ENCODE results near the gene KRTAP4-7. TPM values are rescaled to one million over a fixed set of nuclear protein-coding genes. Genes with fewer than 3 reads are reported as not detected.

The KRTAP4-7 gene
- total and polyA plus RNA-seq, 4 donors: not detected

- no peak for ATAC-seq (ENCODE audit: insufficient read depth, low FRiP score)
- no peak for DNase-seq
- H3K9ac ChIP-seq (ENCODE audit: insufficient read depth in 1 of 2, low read length in 2 of 2): no peak overlapping the region
- no peaks in the 10 kb centered on the region for H3K36me3 ChIP-seq (ENCODE audit: control insufficient read depth in 4 of 4, insufficient read depth in 4 of 4, low read length in 4 of 4)
- peaks cover 0 to 3% (median 0%) of the 10 kb centered on the region in 3 donors for H3K27me3 ChIP-seq (ENCODE audit: control insufficient read depth in 3 of 3, insufficient read depth in 3 of 3, low read length in 2 of 3)
- H3K4me3 ChIP-seq: no peak overlapping the region
- no peak overlapping the region for H3K27ac ChIP-seq (ENCODE audit: low read depth in 1 of 2, low read length in 1 of 2)
- WGBS, 2 donors: 75 to 84% methylated on average over 5 of the region's 5 CpGs
- peaks cover 0 to 3% (median 0%) of the 10 kb centered on the region in 4 donors for H3K9me3 ChIP-seq (ENCODE audit: control insufficient read depth in 4 of 4, insufficient read depth in 3 of 4, low read length in 3 of 4)
- TF ChIP-seq, protein P1, sequence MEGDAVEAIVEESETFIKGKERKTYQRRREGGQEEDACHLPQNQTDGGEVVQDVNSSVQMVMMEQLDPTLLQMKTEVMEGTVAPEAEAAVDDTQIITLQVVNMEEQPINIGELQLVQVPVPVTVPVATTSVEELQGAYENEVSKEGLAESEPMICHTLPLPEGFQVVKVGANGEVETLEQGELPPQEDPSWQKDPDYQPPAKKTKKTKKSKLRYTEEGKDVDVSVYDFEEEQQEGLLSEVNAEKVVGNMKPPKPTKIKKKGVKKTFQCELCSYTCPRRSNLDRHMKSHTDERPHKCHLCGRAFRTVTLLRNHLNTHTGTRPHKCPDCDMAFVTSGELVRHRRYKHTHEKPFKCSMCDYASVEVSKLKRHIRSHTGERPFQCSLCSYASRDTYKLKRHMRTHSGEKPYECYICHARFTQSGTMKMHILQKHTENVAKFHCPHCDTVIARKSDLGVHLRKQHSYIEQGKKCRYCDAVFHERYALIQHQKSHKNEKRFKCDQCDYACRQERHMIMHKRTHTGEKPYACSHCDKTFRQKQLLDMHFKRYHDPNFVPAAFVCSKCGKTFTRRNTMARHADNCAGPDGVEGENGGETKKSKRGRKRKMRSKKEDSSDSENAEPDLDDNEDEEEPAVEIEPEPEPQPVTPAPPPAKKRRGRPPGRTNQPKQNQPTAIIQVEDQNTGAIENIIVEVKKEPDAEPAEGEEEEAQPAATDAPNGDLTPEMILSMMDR (IDR thresholded peaks at IDR 0.05; ENCODE audit: control extremely low read depth, extremely low read depth): no peak
- H3K4me1 ChIP-seq (ENCODE audit: control insufficient read depth in 5 of 5, insufficient read depth in 5 of 5, low read length in 5 of 5): no peaks in the 10 kb centered on the region
Observed at GRCh38 chr17:41071606-41072360, 12.2 kb upstream of the KRTAP4-7 start.

- Histone ChIP-seq H3K4me3 (no peak overlapping the region), H3K36me3 (ENCODE audit: control insufficient read depth in 4 of 4, insufficient read depth in 4 of 4, low read length in 4 of 4) (no peaks in the 10 kb centered on the region), H3K27ac (ENCODE audit: low read depth in 1 of 2, low read length in 1 of 2) (no peak overlapping the region), H3K4me1 (ENCODE audit: control insufficient read depth in 5 of 5, insufficient read depth in 5 of 5, low read length in 5 of 5) (no peaks in the 10 kb centered on the region), H3K27me3 (ENCODE audit: control insufficient read depth in 3 of 3, insufficient read depth in 3 of 3, low read length in 2 of 3) (peaks cover 0 to 3% (median 0%) of the 10 kb centered on the region in 3 donors), H3K9ac (ENCODE audit: insufficient read depth in 1 of 2, low read length in 2 of 2) (no peak overlapping the region), H3K9me3 (ENCODE audit: control insufficient read depth in 4 of 4, insufficient read depth in 3 of 4, low read length in 3 of 4) (peaks cover 0 to 3% (median 0%) of the 10 kb centered on the region in 4 donors)
- 91 to 93% methylated on average over 2 of the region's 2 CpGs for WGBS, 2 donors
- TF ChIP-seq, protein P1 (IDR thresholded peaks at IDR 0.05; ENCODE audit: control extremely low read depth, extremely low read depth): no peak
- ATAC-seq (ENCODE audit: insufficient read depth, low FRiP score) (no peak), DNase-seq (no peak)
Observed at GRCh38 chr17:41073676-41074075, 10.3 kb upstream of the KRTAP4-7 start.

DNA sequence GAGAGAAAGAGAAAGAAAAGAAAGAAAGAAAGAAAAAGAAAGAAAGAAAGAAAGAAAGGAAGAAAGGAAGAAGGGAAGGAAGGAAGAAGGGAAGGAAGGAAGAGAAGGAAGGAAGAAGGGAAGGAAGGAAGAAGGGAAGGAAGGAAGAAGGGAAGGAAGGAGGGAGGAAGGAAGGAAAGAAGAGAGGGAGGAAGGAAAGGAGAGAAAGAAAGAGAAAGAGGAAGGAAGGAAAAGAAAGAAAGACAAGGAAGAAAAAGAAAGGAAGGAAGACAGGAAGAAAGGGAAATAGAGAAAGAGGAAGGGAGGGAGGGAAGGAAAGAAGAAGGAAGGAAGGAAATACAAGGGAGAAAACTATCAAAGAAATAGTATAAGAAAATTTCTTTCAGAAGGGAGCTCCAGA is 7.2 kb upstream of the KRTAP4-7 start:
- peaks cover 0 to 3% (median 0%) of the 10 kb centered on the region in 3 donors for H3K27me3 ChIP-seq (ENCODE audit: control insufficient read depth in 3 of 3, insufficient read depth in 3 of 3, low read length in 2 of 3)
- no peak for ATAC-seq (ENCODE audit: insufficient read depth, low FRiP score)

More for the DNA sequence above, 7.2 kb upstream of the KRTAP4-7 start:
- no peak overlapping the region for H3K27ac ChIP-seq (ENCODE audit: low read depth in 1 of 2, low read length in 1 of 2)
- DNase-seq: no peak
- H3K36me3 ChIP-seq (ENCODE audit: control insufficient read depth in 4 of 4, insufficient read depth in 4 of 4, low read length in 4 of 4): no peaks in the 10 kb centered on the region
- H3K9ac ChIP-seq (ENCODE audit: insufficient read depth in 1 of 2, low read length in 2 of 2): no peak overlapping the region
- TF ChIP-seq, protein P1 (IDR thresholded peaks at IDR 0.05; ENCODE audit: control extremely low read depth, extremely low read depth): no peak
- H3K9me3 ChIP-seq (ENCODE audit: control insufficient read depth in 4 of 4, insufficient read depth in 3 of 4, low read length in 3 of 4): peaks cover 0 to 2% (median 0%) of the 10 kb centered on the region in 4 donors
- H3K4me3 ChIP-seq: no peak overlapping the region
- no peaks in the 10 kb centered on the region for H3K4me1 ChIP-seq (ENCODE audit: control insufficient read depth in 5 of 5, insufficient read depth in 5 of 5, low read length in 5 of 5)
